ENCODE measurements around the gene EFCAB6.

Gene EFCAB6

DNA sequence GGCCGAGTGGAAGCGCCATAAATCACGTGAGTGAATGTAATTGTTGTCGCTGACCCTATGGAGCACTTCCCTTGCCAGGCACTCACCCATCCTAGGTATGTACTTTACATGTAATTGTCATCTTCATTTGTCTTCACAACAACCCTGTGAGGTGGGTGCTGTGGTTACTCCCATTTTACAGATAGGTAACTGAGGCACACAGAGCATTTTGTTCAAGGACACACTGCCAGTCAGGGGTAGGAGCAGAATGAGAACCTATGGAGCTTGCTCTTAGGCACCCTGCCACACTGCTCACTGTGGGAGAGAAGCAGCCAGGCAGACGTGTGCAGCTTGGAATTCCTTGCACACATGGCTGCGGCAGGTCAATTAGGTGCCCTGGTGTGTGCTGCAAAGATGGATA, 785 bp upstream of the EFCAB6 start:
- Histone ChIP-seq H3K9me3 (ENCODE audit: control insufficient read depth in 1 of 2, low read length in 2 of 2) (no peaks in the 10 kb centered on the region), H3K4me1 (ENCODE audit: control insufficient read depth in 1 of 2, insufficient read depth in 2 of 2, low read length in 2 of 2) (peaks cover 14 to 15% of the 10 kb centered on the region in 2 donors), H3K27me3 (ENCODE audit: control insufficient read depth in 1 of 2, insufficient read depth in 2 of 2, low read length in 2 of 2) (no peaks in the 10 kb centered on the region), H3K4me3 (ENCODE audit: low read depth in 1 of 2, low read length in 2 of 2) (peak overlapping the region; percentile 88 to 95), H3K9ac (ENCODE audit: low read depth in 1 of 2, low read length in 2 of 2) (peak overlapping the region; percentile 96), H3K27ac (ENCODE audit: low read depth, low read length) (no peak overlapping the region), H3K36me3 (ENCODE audit: control insufficient read depth in 1 of 2, insufficient read depth in 2 of 2, low read length in 2 of 2) (no peaks in the 10 kb centered on the region)

DNA sequence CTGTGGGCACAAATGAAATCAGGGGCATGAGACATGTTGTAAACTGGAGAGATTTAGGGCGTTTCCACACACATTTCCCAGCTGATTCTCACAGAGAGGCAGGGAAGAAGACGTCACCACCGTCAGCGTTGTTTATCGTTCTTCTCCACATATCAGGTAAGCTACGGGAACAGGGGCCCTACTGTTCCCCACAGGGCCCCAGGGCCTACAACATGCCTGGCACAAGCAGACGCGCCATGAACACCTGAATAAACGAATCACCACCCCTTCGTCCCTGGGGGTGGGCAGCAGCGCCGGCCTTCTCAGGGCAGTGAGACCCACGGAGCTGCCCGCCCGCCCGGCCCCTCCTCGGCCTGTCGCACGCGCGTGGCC, 342 bp downstream of the EFCAB6 start:
- Histone ChIP-seq H3K27ac (ENCODE audit: low read depth, low read length) (no peak overlapping the region), H3K4me3 (ENCODE audit: low read depth in 1 of 2, low read length in 2 of 2) (peak overlapping the region; percentile 88 to 95), H3K36me3 (ENCODE audit: control insufficient read depth in 1 of 2, insufficient read depth in 2 of 2, low read length in 2 of 2) (no peaks in the 10 kb centered on the region), H3K4me1 (ENCODE audit: control insufficient read depth in 1 of 2, insufficient read depth in 2 of 2, low read length in 2 of 2) (peaks cover 14 to 15% of the 10 kb centered on the region in 2 donors), H3K9ac (ENCODE audit: low read depth in 1 of 2, low read length in 2 of 2) (peak overlapping the region; percentile 96), H3K9me3 (ENCODE audit: control insufficient read depth in 1 of 2, low read length in 2 of 2) (no peaks in the 10 kb centered on the region), H3K27me3 (ENCODE audit: control insufficient read depth in 1 of 2, insufficient read depth in 2 of 2, low read length in 2 of 2) (no peaks in the 10 kb centered on the region)

DNA sequence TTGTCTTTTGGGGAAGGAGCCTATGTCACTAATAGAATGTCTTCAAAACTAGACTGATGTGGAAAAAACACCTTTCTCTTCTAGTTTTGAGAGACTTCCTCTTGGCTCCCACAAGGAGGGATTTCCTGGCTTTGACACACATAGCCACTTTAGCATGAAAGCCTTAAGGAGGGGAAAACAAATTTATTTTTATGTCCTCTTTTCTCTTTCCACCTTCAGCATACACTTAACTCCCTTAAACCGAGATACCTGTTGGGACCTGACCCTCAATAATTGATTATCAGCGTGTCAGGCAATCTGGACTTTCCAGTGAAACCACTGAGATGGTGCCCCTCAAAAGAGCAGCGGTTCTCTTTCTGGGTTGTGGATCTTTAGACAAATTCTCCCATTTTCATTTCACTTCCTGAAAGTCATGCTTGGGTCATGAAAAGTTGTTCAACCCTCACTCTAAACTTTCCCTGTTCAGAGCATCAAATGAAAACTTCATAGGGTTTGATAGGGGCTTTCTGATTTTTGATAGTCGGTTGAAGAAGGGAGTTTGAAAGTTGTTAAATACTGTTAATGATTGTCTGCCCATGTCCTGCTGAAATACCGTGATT, 9.1 kb downstream of the EFCAB6 start:
- peaks cover 6 to 12% of the 10 kb centered on the region in 2 donors for H3K9me3 ChIP-seq (ENCODE audit: control insufficient read depth in 1 of 2, low read length in 2 of 2)
- H3K27me3 ChIP-seq (ENCODE audit: control insufficient read depth in 1 of 2, insufficient read depth in 2 of 2, low read length in 2 of 2) = no peaks in the 10 kb centered on the region
- H3K27ac ChIP-seq (ENCODE audit: low read depth, low read length) = no peak overlapping the region
- no peaks in the 10 kb centered on the region for H3K4me1 ChIP-seq (ENCODE audit: control insufficient read depth in 1 of 2, insufficient read depth in 2 of 2, low read length in 2 of 2)
- H3K9ac ChIP-seq (ENCODE audit: low read depth in 1 of 2, low read length in 2 of 2) = no peak overlapping the region
- no peaks in the 10 kb centered on the region for H3K36me3 ChIP-seq (ENCODE audit: control insufficient read depth in 1 of 2, insufficient read depth in 2 of 2, low read length in 2 of 2)
- no peak overlapping the region for H3K4me3 ChIP-seq (ENCODE audit: low read depth in 1 of 2, low read length in 2 of 2)

DNA sequence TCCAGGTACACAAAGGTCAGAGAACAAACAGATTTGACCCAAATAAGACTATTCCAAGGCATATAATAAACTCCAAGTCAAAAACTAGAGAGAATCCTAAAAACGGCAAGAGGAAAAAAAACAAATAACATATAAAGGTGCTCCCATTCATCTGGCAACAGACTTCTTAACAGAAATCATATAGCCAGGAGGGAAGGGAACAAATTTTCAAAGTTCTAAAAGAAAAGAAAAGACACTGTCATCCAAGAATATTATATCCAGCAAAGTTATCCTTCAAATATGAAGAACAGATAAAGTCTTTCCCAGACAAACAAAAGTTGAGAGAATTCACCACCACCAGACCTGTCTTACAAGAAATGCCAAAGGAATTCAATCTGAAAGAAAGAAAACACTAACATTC, 11.1 kb downstream of the EFCAB6 start:
- H3K4me1 ChIP-seq (ENCODE audit: control insufficient read depth in 1 of 2, insufficient read depth in 2 of 2, low read length in 2 of 2) = no peaks in the 10 kb centered on the region
- no peaks in the 10 kb centered on the region for H3K27me3 ChIP-seq (ENCODE audit: control insufficient read depth in 1 of 2, insufficient read depth in 2 of 2, low read length in 2 of 2)
- no peak overlapping the region for H3K4me3 ChIP-seq (ENCODE audit: low read depth in 1 of 2, low read length in 2 of 2)
- no peak overlapping the region for H3K27ac ChIP-seq (ENCODE audit: low read depth, low read length)
- H3K36me3 ChIP-seq (ENCODE audit: control insufficient read depth in 1 of 2, insufficient read depth in 2 of 2, low read length in 2 of 2) = no peaks in the 10 kb centered on the region
- H3K9ac ChIP-seq (ENCODE audit: low read depth in 1 of 2, low read length in 2 of 2) = no peak overlapping the region
- peaks cover 6 to 12% of the 10 kb centered on the region in 2 donors for H3K9me3 ChIP-seq (ENCODE audit: control insufficient read depth in 1 of 2, low read length in 2 of 2)

DNA sequence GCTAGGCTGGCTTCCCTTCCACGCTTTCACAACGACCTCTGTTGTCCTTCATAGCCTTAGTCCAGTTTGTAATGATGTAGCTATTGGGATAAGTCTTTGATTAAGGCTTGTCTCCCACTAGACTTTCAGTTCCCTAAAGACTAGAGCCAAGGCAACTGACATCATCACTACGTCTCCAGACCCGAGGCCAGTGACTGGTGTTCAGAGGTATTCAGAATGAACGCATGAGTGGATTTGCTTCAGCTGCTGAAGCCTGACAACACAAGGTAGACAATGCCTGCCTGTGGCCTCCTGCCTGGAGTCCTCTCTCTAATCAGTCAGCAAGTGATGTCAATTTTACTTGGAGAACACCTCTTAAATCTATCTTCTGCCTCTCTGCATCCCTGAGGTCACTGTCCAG, 13.6 kb downstream of the EFCAB6 start:
- Histone ChIP-seq H3K9ac (ENCODE audit: low read depth in 1 of 2, low read length in 2 of 2) (no peak overlapping the region), H3K9me3 (ENCODE audit: control insufficient read depth in 1 of 2, low read length in 2 of 2) (peaks cover 6 to 12% of the 10 kb centered on the region in 2 donors), H3K4me1 (ENCODE audit: control insufficient read depth in 1 of 2, insufficient read depth in 2 of 2, low read length in 2 of 2) (no peaks in the 10 kb centered on the region), H3K27ac (ENCODE audit: low read depth, low read length) (no peak overlapping the region), H3K4me3 (ENCODE audit: low read depth in 1 of 2, low read length in 2 of 2) (no peak overlapping the region), H3K36me3 (ENCODE audit: control insufficient read depth in 1 of 2, insufficient read depth in 2 of 2, low read length in 2 of 2) (no peaks in the 10 kb centered on the region), H3K27me3 (ENCODE audit: control insufficient read depth in 1 of 2, insufficient read depth in 2 of 2, low read length in 2 of 2) (no peaks in the 10 kb centered on the region)

DNA sequence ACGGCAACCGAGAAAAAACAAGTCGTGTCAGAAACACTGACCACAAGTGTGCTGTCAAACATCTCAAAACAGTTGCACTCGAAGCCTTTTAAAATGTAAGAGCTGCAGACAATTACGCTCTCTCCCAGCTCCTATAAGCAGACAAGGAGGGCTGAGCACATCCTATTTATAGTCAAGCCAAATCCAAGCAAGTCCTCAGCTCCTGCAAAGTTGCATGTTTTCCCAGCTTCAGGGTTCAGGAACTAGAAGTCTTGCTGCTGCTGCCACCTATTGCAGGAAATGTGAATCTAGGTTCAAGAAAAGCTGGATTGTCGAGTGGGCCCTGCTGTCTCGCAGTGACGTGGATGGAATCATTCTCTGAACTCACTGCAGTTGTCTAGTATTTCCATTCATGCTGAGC, 15.5 kb downstream of the EFCAB6 start:
- Histone ChIP-seq H3K27me3 (ENCODE audit: control insufficient read depth in 1 of 2, insufficient read depth in 2 of 2, low read length in 2 of 2) (no peaks in the 10 kb centered on the region), H3K9ac (ENCODE audit: low read depth in 1 of 2, low read length in 2 of 2) (no peak overlapping the region), H3K36me3 (ENCODE audit: control insufficient read depth in 1 of 2, insufficient read depth in 2 of 2, low read length in 2 of 2) (no peaks in the 10 kb centered on the region), H3K4me3 (ENCODE audit: low read depth in 1 of 2, low read length in 2 of 2) (no peak overlapping the region), H3K27ac (ENCODE audit: low read depth, low read length) (no peak overlapping the region), H3K9me3 (ENCODE audit: control insufficient read depth in 1 of 2, low read length in 2 of 2) (peaks cover 6 to 9% of the 10 kb centered on the region in 2 donors), H3K4me1 (ENCODE audit: control insufficient read depth in 1 of 2, insufficient read depth in 2 of 2, low read length in 2 of 2) (no peaks in the 10 kb centered on the region)

DNA sequence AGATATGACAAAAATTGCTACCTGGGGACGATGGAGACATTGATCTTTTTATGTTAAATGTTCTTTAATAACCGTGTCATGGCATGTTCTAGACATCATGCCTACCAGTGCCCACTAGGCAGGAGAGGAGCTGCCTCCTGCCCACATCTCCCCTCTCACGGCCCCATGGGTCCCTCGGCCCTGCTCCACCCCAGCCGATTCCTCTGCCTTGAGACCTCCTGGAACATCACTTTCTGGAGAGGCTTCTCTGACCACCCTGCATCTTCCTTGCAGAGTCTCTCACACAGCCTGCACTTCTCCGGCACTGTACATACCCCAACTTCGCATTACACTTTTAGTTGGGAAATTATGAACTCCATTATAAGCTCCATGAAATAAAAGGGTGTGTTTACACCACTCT, 16.8 kb downstream of the EFCAB6 start:
- no peaks in the 10 kb centered on the region for H3K4me1 ChIP-seq (ENCODE audit: control insufficient read depth in 1 of 2, insufficient read depth in 2 of 2, low read length in 2 of 2)
- H3K27me3 ChIP-seq (ENCODE audit: control insufficient read depth in 1 of 2, insufficient read depth in 2 of 2, low read length in 2 of 2) = no peaks in the 10 kb centered on the region
- H3K9ac ChIP-seq (ENCODE audit: low read depth in 1 of 2, low read length in 2 of 2) = no peak overlapping the region
- peaks cover 0 to 3% of the 10 kb centered on the region in 2 donors for H3K9me3 ChIP-seq (ENCODE audit: control insufficient read depth in 1 of 2, low read length in 2 of 2)
- no peaks in the 10 kb centered on the region for H3K36me3 ChIP-seq (ENCODE audit: control insufficient read depth in 1 of 2, insufficient read depth in 2 of 2, low read length in 2 of 2)
- H3K4me3 ChIP-seq (ENCODE audit: low read depth in 1 of 2, low read length in 2 of 2) = no peak overlapping the region
- no peak overlapping the region for H3K27ac ChIP-seq (ENCODE audit: low read depth, low read length)

DNA sequence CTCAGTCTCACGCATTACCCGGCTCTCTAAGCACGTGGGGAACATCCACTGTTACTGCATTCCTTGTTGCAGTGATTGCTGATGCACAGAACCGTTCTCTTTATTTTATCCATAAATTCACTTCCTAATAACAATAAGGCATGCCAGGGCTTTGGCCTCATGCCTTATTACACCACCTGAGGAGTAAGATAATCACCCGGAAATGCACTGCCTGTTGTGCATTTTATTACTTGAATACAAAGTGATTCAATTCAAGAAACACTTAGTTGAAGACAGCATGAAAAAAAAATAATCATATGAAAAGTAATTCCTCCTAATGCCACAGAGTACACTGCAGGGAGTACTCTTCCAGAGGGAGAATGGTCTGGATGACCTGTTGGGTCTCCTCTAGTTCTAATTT, 19.2 kb downstream of the EFCAB6 start:
- Histone ChIP-seq H3K9ac (ENCODE audit: low read depth in 1 of 2, low read length in 2 of 2) (no peak overlapping the region), H3K9me3 (ENCODE audit: control insufficient read depth in 1 of 2, low read length in 2 of 2) (no peaks in the 10 kb centered on the region), H3K27ac (ENCODE audit: low read depth, low read length) (no peak overlapping the region)

DNA sequence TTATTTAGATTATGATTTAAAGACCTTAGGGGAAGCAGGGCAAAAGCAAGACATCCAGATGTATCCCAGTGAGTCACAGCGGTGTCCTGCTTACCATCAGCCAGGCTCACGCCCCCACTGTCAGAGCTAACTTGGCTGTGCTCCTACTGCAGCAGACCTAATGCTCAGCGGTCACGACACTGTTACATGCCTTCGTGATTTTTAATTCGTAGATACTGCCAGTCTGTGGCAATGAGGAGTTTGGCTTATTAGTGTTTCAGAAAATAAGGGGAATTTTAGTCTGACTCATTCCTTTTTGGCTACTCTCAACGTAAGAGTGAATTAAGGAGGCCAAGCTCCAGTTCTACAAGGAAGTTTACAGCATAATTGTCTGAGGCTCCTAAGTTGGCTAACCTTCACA, 22.7 kb downstream of the EFCAB6 start:
- H3K9me3 ChIP-seq (ENCODE audit: control insufficient read depth in 1 of 2, low read length in 2 of 2) = no peaks in the 10 kb centered on the region
- no peaks in the 10 kb centered on the region for H3K27me3 ChIP-seq (ENCODE audit: control insufficient read depth in 1 of 2, insufficient read depth in 2 of 2, low read length in 2 of 2)
- H3K9ac ChIP-seq (ENCODE audit: low read depth in 1 of 2, low read length in 2 of 2) = no peak overlapping the region
- no peak overlapping the region for H3K4me3 ChIP-seq (ENCODE audit: low read depth in 1 of 2, low read length in 2 of 2)
- H3K4me1 ChIP-seq (ENCODE audit: control insufficient read depth in 1 of 2, insufficient read depth in 2 of 2, low read length in 2 of 2) = peaks cover 0 to 4% of the 10 kb centered on the region in 2 donors
- H3K27ac ChIP-seq (ENCODE audit: low read depth, low read length) = no peak overlapping the region
- no peaks in the 10 kb centered on the region for H3K36me3 ChIP-seq (ENCODE audit: control insufficient read depth in 1 of 2, insufficient read depth in 2 of 2, low read length in 2 of 2)

More for the DNA sequence above, 19.2 kb downstream of the EFCAB6 start:
- H3K27me3 ChIP-seq (ENCODE audit: control insufficient read depth in 1 of 2, insufficient read depth in 2 of 2, low read length in 2 of 2) = no peaks in the 10 kb centered on the region
- no peak overlapping the region for H3K4me3 ChIP-seq (ENCODE audit: low read depth in 1 of 2, low read length in 2 of 2)
- peaks cover 0 to 4% of the 10 kb centered on the region in 2 donors for H3K4me1 ChIP-seq (ENCODE audit: control insufficient read depth in 1 of 2, insufficient read depth in 2 of 2, low read length in 2 of 2)
- no peaks in the 10 kb centered on the region for H3K36me3 ChIP-seq (ENCODE audit: control insufficient read depth in 1 of 2, insufficient read depth in 2 of 2, low read length in 2 of 2)

DNA sequence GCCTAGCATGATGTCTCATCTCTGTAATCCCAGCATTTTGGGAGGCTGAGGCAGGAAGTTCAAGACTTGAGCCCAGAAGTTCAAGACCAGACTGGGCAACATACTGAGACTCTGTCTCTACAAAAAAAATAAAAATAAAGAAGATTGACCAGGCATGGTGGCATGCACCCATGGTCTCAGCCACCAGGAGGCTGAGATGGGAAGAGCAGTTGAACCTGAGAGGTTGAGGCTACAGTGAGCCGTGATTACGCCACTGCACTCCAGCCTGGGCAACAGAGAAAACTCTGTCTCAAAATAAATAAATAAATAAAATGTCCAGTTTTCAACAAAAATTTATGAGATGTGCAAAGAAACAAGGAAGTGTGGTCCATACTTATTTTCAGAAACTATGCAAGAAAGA, 28.3 kb downstream of the EFCAB6 start:
- no peaks in the 10 kb centered on the region for H3K4me1 ChIP-seq (ENCODE audit: control insufficient read depth in 1 of 2, insufficient read depth in 2 of 2, low read length in 2 of 2)

DNA sequence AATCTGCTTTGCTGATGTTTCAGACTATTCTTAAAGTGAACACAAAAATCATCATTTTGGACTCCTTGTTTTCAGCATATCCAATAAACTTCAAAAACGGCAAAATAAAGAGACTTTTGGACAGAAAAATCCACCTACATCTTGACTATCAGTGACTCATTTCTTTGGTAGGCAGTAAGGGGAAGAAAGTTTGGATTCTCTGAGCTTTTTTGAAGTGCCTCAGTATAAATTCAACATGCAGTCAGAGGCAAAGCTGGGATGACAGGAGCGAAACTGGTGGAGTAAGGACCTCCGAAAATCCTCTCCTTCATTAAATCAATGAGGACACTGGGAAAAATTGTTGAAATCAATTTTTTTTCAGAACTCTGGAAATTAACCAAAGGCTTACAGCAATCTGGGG, 29.7 kb downstream of the EFCAB6 start:
- no peak overlapping the region for H3K4me3 ChIP-seq (ENCODE audit: low read depth in 1 of 2, low read length in 2 of 2)
- H3K36me3 ChIP-seq (ENCODE audit: control insufficient read depth in 1 of 2, insufficient read depth in 2 of 2, low read length in 2 of 2) = no peaks in the 10 kb centered on the region
- H3K9me3 ChIP-seq (ENCODE audit: control insufficient read depth in 1 of 2, low read length in 2 of 2) = no peaks in the 10 kb centered on the region
- H3K27ac ChIP-seq (ENCODE audit: low read depth, low read length) = no peak overlapping the region
- no peaks in the 10 kb centered on the region for H3K27me3 ChIP-seq (ENCODE audit: control insufficient read depth in 1 of 2, insufficient read depth in 2 of 2, low read length in 2 of 2)
- no peak overlapping the region for H3K9ac ChIP-seq (ENCODE audit: low read depth in 1 of 2, low read length in 2 of 2)
- H3K4me1 ChIP-seq (ENCODE audit: control insufficient read depth in 1 of 2, insufficient read depth in 2 of 2, low read length in 2 of 2) = no peaks in the 10 kb centered on the region

More for the DNA sequence above, 28.3 kb downstream of the EFCAB6 start:
- H3K27ac ChIP-seq (ENCODE audit: low read depth, low read length) = no peak overlapping the region
- no peaks in the 10 kb centered on the region for H3K9me3 ChIP-seq (ENCODE audit: control insufficient read depth in 1 of 2, low read length in 2 of 2)
- no peaks in the 10 kb centered on the region for H3K36me3 ChIP-seq (ENCODE audit: control insufficient read depth in 1 of 2, insufficient read depth in 2 of 2, low read length in 2 of 2)
- H3K9ac ChIP-seq (ENCODE audit: low read depth in 1 of 2, low read length in 2 of 2) = no peak overlapping the region
- H3K4me3 ChIP-seq (ENCODE audit: low read depth in 1 of 2, low read length in 2 of 2) = no peak overlapping the region
- H3K27me3 ChIP-seq (ENCODE audit: control insufficient read depth in 1 of 2, insufficient read depth in 2 of 2, low read length in 2 of 2) = no peaks in the 10 kb centered on the region
